Anterior cingulate cortex (tissue), 58 donors: Measurements from ENCODE around the gene RIPK3.

Source experiments
- DNase-seq, 58 donors: peaks; one replicate each; lab custom pipeline; 2025; lab: John Stamatoyannopoulos, UW

The RIPK3 gene

DNA sequence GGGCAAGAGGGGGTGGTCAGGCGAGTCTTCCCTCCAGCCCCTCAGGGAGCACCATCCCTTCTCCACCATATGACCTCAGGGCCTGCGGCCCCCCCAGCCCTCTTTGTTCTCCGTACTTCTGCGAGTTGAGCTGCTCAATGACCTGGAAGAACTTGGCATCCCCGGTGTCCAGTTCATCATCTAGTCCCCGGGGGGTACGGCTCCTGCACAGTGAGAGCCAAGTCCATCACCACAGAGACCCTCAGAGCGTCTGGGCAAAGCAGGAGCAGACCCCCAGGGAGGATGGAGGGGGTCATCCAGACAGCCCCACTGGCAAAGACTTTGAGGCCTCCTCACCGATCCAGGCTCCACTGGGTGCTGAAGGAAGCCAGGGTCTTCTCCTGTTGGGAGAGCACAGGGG is 13.8 kb downstream of the RIPK3 start:
- no peak for DNase-seq

DNA sequence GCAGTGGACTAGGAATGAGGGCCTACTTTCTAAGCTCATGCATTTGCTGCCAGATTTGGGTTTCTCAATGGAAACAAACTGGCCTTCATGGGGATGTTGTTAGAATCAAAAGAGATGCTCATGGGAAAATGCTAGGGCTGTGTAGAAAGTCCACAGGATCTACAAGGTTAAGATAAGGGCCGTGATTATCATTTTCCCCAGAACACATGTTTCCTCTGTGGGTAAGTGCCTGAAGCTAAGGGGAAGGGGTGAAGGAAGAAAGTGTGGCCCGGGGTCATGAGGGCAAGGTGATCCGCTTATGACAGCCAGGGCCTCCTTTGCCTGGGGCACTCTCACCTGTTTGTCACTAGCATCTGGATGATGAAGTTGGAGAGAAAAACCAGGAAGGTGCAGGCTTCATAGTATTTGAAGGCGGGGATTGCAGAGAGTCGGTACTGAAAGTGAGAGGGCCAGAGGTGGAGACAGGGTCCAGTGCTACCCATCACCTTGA is 14.7 kb downstream of the RIPK3 start:
- DNase-seq, result no peak

DNA sequence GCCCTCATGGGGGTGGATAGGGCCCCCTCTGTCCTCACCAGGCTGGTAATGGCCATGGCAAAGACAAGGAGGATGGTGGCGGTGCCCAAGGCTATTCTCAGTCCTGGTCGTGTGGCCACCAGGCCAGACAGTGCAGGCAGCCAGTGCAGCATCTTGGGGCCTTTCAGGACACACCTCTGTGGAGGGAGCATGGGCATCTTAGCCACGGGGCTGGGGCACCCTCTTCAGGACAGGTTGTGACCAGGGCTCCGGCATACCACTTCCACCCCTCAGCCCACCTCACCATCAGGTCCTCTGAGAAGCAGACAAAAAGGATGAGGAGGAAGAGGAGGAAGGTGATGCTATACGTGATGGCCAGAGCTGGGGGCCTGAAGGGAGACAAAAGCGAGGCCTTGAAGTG is 15.8 kb downstream of the RIPK3 start:
- DNase-seq, result no peak

DNA sequence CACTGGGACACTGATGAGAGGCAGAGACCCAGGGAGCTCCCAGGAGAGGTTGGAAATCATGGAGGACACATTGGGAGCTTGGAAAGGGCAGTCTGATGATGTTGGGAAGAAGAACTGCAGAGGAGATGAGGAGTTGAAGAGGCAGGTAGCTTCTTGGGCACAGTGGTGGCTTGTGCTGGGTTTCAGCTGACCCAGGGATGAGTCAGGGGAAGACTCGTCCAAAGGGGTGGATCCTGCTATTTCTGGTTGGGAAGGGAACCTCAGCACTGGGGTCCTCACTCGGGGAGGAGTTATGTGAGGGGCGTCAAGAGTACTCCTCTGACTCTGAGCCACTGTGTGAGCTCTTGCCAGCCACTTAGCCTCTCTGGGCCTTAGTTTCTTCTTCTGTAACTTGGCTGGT is 16.4 kb downstream of the RIPK3 start:
- DNase-seq, result no peak

DNA sequence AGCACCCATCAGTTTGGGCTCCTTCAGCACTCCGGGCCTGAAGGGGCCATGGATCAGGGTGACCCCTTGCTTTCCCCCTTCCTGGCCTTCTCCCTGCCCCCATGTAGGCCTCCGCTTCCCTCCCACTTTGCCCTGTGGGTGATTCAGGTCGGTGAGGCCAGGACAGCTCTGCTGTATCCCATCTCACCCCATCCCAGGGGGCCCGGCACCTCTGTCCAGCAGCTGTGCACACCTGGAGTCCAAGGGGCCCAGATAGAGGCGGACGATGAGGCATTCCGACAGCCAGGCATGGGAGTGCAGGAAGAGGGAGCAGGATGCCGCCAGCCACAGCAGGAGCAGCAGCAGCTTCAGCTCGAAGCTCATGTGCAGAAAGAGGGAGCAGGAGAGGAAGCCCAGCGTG is 17.1 kb downstream of the RIPK3 start:
- no peak for DNase-seq

DNA sequence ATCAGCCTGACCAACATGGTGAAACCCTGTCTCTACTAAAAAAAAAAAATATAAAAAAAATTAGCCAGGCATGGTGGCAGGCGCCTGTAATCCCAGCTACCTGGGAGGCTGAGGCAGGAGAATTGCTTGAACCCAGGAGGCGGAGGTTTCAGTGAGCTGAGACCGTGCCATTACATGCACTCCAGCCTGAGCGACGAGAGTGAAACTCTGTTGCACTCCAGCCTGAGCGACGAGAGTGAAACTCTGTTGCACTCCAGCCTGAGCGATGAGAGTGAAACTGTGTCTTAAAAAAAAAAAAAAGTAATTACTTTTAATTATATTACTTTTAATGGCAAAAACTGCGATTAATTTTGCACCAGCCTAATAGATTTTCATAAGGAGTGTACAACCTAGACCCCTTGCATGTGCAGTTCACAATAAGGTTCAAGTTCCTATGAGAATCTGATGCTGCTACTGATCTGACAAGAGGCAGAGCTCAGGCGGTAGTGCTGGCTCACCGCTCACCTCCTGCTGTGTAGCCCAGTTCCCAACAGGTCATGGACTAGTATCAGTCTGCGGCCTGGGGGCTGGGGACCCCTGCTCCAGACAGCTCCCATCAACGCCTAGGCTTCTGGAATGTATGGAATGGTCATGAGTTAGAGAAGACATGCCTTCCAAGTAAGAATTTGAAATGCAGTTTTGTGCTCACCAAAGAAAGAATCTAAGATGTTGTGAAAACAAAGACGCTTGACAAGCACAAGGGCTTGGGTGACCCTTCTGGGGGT is 18.4 kb downstream of the RIPK3 start:
- DNase-seq, result no peak

DNA sequence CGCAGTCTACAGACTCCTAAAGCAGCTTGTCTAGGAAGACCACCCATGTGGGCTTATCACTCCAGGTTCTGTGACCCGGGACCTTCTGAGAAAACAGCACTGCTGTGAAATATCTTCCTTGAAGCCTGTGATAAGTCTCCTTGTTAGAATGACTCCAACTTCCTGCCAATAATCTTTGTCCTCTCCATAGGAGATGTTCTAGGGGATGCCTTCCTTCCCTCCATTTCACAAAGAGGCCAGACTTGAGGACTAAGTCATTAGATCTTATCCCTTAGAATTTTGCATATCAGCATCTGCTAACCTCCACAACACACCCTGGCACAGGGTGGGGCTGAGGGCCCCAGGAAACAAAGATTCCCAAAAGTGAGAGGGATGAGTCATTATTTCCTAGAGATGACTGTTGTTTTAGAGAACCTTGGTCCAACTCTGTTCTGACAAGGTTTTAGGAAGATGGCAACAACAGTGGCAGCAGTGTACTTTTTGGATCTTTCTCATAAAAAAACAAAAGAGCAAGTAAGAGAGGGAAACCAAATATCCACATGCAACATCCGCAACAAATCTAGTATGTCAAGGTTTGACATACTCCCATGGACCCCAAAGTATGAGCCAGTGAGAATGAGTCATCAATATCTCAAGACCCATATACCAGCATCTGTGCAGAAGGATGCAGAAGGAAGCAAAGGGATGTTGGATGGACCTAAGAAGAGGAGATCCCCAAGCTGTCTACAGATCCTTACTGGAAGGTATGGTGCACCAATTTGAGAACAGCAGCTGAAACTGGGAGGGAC is 22.5 kb downstream of the RIPK3 start:
- no peak for DNase-seq

DNA sequence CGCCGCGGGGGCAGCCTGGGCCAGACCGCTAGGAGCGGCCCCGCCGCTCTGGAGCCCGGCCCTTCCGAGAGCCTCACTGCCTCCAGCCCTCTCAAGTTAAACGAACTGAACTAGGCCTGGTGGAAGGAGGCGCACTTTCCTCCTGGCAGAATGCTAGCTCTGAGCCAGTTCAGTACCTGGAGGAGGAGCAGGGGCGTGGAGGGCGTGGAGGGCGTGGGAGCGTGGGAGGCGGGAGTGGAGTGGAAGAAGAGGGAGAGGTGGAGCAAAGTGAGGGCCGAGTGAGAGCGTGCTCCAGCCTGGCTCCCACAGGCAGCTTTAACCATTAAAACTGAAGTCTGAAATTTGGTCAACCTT is 23.2 kb downstream of the RIPK3 start:
- no peak for DNase-seq

DNA sequence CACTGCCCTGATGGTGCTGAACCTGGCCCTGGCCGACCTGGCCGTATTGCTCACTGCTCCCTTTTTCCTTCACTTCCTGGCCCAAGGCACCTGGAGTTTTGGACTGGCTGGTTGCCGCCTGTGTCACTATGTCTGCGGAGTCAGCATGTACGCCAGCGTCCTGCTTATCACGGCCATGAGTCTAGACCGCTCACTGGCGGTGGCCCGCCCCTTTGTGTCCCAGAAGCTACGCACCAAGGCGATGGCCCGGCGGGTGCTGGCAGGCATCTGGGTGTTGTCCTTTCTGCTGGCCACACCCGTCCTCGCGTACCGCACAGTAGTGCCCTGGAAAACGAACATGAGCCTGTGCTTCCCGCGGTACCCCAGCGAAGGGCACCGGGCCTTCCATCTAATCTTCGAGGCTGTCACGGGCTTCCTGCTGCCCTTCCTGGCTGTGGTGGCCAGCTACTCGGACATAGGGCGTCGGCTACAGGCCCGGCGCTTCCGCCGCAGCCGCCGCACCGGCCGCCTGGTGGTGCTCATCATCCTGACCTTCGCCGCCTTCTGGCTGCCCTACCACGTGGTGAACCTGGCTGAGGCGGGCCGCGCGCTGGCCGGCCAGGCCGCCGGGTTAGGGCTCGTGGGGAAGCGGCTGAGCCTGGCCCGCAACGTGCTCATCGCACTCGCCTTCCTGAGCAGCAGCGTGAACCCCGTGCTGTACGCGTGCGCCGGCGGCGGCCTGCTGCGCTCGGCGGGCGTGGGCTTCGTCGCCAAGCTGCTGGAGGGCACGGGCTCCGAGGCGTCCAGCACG is 23.8 kb downstream of the RIPK3 start:
- no peak for DNase-seq

DNA sequence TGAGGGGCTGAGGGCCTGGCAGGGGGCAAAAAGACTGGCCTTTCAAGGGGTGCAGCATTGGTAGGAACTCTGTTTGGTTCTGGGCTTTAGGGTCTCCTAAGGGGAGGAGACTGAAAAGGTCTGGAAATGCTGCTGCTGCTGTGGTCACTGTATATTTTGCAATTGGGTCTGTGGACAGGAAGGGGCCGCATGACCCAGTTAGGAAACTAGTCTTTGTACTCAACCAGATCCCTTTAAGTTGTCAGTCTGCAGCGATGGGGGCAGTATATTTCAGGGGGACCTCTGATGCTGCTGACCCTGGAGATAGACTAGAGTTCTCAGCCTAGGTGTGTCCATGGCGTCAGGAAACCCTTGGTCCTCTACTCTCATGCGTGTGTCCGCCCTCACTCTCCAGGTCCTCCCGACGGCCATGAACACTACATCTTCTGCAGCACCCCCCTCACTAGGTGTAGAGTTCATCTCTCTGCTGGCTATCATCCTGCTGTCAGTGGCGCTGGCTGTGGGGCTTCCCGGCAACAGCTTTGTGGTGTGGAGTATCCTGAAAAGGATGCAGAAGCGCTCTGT is 24.5 kb downstream of the RIPK3 start:
- DNase-seq, result peak in 2 of 58 donors; percentile 8 to 29

DNA sequence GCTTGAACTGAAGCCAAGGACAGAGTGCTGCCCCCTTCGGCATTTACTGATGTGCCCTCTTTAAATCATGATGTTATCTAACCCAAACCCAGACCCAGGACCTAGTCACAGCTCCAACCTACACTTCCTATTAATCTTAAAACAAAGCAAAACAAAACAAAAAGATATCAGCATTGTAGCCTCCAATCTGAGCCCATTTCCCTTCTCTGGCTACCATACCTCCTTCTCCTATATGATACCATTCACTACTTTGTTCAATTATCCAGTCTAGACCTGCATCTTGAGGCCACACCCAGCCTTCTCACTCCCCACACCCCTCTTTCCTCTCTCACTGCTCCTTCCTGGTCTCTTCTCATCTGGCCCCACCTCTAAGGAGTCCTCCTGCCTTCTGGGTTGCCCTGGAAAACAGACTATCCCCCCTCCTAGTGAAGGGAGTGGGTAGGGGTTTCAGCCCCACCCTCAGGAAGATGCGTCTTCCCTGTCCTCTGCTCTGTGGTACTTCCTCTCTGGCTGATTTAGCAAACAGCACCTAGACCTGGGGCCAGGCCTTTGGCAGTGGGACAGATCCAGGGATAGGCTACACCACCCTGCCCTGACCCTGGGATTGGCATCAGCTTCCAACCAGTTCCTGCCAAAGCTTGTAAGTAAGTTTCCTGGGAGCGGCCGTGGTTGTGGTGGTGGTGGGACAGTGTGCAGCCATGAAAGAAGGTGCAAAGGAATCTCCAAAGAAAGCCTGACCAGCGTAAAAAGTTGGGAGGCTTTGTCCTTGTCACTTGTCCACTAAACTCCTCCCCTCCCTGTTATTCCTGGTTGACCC is 25.2 kb downstream of the RIPK3 start:
- DNase-seq, result no peak

DNA sequence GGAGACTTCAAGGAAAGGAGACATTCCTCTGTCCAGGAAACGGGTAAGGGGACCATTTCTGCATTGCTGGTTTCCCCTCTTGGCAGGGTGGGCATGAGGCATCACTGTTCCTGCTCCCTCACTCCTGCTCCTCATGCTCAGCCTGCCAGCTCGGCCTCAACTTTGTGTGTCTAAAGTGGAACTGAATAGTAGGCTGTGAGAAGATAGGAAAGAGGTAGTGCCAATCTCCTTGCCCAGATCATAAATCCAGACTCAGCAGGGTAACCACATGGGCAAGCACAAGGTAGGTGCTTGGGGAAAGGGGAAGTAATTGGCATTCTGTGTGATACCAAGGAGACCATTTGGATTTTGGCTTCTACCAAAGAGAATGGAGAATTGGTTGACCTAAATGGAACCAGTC is 25.9 kb downstream of the RIPK3 start:
- peak in 1 of 58 donors; percentile 19 for DNase-seq

DNA sequence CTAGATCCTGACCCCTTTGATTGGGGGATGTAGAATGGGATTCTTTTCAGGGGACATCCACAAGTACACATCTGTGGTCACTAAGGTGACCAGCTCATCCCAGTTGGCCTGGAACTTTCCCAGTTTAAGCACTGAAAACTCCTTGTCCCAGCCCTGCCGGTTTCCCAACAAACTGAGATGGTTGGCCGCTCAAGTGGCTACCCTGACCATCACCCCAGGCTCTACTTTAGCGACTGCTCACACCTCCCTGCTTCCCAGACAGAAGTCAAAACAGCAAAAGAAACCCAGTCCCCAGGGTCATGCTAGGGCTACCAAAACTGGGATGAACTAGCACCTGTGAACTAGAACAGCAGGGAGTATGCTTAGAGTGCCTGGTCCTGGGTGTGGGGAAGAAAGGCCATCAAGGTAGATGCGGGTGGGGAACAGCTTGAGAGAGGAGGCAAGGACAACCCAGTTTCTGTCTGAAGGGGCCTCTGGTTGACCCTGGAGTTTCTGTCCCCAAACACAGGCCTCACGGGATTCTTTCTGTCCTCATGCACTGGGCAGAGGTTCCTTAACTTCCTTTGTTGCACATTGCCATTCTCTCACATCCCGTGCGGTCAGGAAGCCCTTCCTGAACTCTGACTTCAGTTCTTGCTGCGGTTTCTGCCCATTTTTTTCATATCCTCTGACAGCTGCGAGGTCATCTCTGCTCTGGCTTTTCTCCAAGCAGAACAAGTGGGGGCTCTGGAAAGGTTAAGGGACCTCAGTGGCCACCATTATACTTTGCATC is 26.9 kb downstream of the RIPK3 start:
- DNase-seq, result peak in 3 of 58 donors; percentile 25 to 31 (median 28)

DNA sequence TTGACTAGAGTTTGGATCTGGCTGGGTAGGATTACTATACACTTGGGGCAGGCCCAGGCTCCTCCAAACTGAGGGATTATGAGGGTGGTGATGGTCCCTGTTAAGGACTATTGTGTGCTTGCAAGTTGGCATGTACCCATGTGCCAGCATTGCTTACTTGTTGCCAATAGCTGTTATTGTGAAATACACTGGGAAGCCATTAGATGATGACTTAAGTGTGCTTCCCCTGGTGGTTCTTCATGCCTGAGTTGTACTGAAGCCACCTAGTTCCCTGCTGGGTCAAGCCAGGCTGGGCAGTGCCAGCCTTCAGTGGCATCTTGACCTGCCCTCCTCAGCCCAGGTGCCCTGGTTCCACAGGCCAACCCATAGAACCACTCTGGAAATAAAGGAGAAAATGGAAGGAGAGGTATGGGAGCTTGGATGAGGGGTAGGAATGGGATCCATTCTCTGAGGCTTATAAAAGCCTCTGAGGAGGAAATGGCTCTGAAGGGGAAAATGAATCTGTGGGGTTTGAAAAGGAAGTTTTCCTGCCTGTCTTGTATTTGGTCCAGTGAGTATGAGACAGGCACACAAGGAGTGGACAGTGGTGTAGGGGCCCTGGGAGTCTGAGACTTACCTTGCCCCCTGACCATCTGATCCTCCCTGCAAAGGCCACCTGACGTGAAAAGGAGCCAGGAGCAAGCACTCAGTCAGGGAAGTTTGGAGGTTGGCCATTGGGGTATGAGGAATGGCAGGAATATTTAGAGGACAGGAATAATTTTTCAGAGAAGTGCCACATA is 27.8 kb downstream of the RIPK3 start:
- DNase-seq, result peak in 1 of 58 donors; percentile 29

DNA sequence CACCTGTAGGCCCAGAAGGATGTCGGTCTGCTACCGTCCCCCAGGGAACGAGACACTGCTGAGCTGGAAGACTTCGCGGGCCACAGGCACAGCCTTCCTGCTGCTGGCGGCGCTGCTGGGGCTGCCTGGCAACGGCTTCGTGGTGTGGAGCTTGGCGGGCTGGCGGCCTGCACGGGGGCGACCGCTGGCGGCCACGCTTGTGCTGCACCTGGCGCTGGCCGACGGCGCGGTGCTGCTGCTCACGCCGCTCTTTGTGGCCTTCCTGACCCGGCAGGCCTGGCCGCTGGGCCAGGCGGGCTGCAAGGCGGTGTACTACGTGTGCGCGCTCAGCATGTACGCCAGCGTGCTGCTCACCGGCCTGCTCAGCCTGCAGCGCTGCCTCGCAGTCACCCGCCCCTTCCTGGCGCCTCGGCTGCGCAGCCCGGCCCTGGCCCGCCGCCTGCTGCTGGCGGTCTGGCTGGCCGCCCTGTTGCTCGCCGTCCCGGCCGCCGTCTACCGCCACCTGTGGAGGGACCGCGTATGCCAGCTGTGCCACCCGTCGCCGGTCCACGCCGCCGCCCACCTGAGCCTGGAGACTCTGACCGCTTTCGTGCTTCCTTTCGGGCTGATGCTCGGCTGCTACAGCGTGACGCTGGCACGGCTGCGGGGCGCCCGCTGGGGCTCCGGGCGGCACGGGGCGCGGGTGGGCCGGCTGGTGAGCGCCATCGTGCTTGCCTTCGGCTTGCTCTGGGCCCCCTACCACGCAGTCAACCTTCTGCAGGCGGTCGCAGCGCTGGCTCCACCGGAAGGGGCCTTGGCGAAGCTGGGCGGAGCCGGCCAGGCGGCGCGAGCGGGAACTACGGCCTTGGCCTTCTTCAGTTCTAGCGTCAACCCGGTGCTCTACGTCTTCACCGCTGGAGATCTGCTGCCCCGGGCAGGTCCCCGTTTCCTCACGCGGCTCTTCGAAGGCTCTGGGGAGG is 28.9 kb downstream of the RIPK3 start, which contains the start of gene LTB4R:
Gene LTB4R, plus strand, starts transcription at position 857 of the 959 bp plus-strand sequence. CDS start 4,150 bp downstream, outside the sequence.
- DNase-seq, result peak in 51 of 58 donors; percentile 24 to 83 (median 64)

DNA sequence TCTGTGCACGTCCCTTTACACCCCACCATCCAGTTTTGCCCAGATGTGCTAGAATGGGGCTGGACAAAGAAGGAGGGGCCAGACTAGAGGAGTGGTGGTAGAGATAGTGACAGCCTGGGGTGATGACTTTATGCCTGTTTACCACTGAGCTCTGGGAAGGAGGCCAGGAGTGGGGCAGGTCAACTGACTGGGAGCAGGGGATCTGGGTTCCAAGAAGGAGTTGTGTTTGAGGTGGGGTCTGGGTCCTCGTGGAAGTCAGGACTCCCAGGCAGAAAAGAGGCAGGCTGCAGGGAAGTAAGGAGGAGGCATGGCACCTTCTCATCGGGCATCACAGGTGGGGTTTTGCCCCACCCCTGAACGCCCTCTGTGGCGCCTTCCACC is 29.5 kb downstream of the RIPK3 start:
- no peak for DNase-seq
